ENCODE results near the gene ZNF883. TPM values are rescaled to one million over a fixed set of nuclear protein-coding genes. Genes with fewer than 3 reads are reported as not detected.

Gene ZNF883
- 0.78 to 0.99 TPM (median 0.84 TPM) in 5 replicates for total RNA-seq (2022; extraction: Qiagen RNA extraction)

GRCh38 chr9:113011911-113012381 is at the start of gene ZNF883:
Gene ZNF883 (minus strand): TSS chr9:113012192.

DNA sequence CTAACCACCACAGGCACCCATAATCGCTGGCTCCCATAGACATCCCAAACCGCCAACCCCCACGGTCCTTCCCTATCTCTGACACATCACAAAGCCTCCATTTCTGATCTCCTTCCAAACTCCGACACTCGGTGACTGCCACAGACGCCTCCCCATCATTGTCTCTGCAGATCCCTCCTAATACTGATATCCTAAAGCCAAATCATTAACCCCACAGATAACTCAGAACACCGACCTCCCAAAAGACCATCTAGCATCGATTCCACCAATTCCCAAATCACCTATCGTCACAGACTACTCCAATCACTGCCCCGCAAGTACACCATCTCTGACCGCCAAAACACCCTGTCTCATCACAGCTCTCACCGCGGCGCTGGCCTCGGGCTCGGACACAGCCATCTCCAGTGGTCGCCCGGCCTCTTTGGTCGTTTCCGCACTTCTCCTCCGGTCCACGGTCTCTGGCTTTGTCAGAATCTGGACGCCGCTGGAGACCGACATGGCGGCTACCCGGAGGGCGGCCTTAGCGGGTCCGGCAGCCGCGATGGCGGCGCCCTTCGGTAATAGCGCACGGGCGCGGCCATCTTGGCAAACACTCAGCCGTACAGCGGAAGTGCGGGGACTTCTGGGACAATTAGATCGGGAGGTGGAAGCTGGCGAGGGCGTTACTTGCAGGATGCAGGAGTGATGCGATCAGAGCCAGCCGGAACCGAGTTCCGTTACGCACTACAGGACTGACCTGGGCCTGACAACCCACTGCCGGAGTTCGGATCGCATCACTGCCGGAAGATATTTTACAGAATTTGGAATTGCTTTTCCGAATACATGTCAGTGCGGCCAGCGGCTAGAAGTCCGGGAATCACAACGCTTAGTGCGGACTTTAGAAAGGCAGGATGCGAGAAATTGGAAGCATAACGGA is 44.5 kb upstream of the ZNF883 start, which contains the start of gene ZFP37:
TSS of gene ZFP37 (minus strand) at position 534 of the 916 bp plus-strand sequence. CDS start at position 498, 36 bp downstream.

Other genes with a start within 250 kb of the ZNF883 start
- not detected in 5 replicates for gene SLC46A2, start 121.3 kb downstream of the ZNF883 start, total RNA-seq (2022; extraction: Qiagen RNA extraction)
- 1.4 to 2.3 TPM (median 1.5 TPM) in 5 replicates for gene ZFP37, start 44.5 kb upstream of the ZNF883 start, total RNA-seq (2022; extraction: Qiagen RNA extraction)
- gene SLC31A2, start 138.8 kb upstream of the ZNF883 start, total RNA-seq (2022; extraction: Qiagen RNA extraction): 7.0 to 8.9 TPM (median 8.1 TPM) in 5 replicates
- 15.6 to 17.7 TPM (median 16.4 TPM) in 5 replicates for gene FKBP15, start 209.1 kb upstream of the ZNF883 start, total RNA-seq (2022; extraction: Qiagen RNA extraction)
- 18.6 to 21.1 TPM (median 19.8 TPM) in 5 replicates for gene SLC31A1, start 209.4 kb upstream of the ZNF883 start, total RNA-seq (2022; extraction: Qiagen RNA extraction)

All from A549 treated with Mapracorat at 1 μM for 4 hours (cell line).